Lower lobe of right lung (tissue), 2 donors: Measurements from ENCODE around the gene OGFOD1. TPM values are rescaled to one million over a fixed set of nuclear protein-coding genes. Genes with fewer than 3 reads are reported as not detected.
"Not testable (repeated sequence)": the region's sequence is repeated elsewhere in the genome, so short reads cannot be mapped to it uniquely, and the experiment has no call there.

ENCODE experiments used
- ATAC-seq, 2 donors: fragments of 200-7000 bp; cut with Tn5 transposase; one replicate each; pipeline ENCODE4 v1.9.1; 2020 to 2022; ENCODE audit warnings: mild to moderate bottlenecking in 2 of 2, moderate library complexity in 2 of 2
- DNase-seq: peaks from one replicate; pipeline ENCODE4 v3.0.0-alpha.2; 2020
- H3K27ac ChIP-seq: fragments of 200-600 bp; one replicate; pipeline ENCODE4 v1.8.0; 2022
- H3K27me3 ChIP-seq: fragments of 200-600 bp; one replicate; pipeline ENCODE4 v1.8.0; 2022; ENCODE audit warnings: low read depth
- H3K36me3 ChIP-seq: fragments of 200-600 bp; one replicate; pipeline ENCODE4 v1.8.0; 2022; ENCODE audit warnings: mild to moderate bottlenecking
- H3K4me1 ChIP-seq: fragments of 200-600 bp; one replicate; pipeline ENCODE4 v1.8.0; 2022
- H3K4me3 ChIP-seq: fragments of 200-600 bp; one replicate; pipeline ENCODE4 v1.8.0; 2022; ENCODE audit warnings: mild to moderate bottlenecking
- H3K9me3 ChIP-seq: fragments of 200-600 bp; one replicate; pipeline ENCODE4 v1.8.0; 2022
- CTCF ChIP-seq: fragments of 200-600 bp; IDR thresholded peaks from one replicate; pipeline ENCODE4 v1.8.0; 2022; ENCODE audit warnings: antibody characterized with exemption, mild to moderate bottlenecking
- intact Hi-C: fragments of 100-400 bp; cut with DNase I; formaldehyde crosslinking; loops from one replicate; pipeline ENCODE4 v1.11.0; 2022
- total RNA-seq: library from RNA; stranded (reverse); fragmentation: NEBNext Ultra II Directional; extraction: Animal tissue kit (Norgen Biotek cat#: 25700); gene quantifications from one replicate; pipeline ENCODE4 v1.2.1, GENCODE V29; 2021
- donor health status: DM: no; HTN: yes; CAD: no; lungs with severe emphysema.

Gene OGFOD1
- total RNA-seq, 1 donor from 2014 or later = 26.8 TPM

- Histone ChIP-seq H3K36me3 (peaks cover 86% of the 10 kb centered on the region), H3K27ac (no peak overlapping the region)
These were observed 30.2 kb downstream of the OGFOD1 start for GRCh38 chr16:56481468-56482122.

DNA sequence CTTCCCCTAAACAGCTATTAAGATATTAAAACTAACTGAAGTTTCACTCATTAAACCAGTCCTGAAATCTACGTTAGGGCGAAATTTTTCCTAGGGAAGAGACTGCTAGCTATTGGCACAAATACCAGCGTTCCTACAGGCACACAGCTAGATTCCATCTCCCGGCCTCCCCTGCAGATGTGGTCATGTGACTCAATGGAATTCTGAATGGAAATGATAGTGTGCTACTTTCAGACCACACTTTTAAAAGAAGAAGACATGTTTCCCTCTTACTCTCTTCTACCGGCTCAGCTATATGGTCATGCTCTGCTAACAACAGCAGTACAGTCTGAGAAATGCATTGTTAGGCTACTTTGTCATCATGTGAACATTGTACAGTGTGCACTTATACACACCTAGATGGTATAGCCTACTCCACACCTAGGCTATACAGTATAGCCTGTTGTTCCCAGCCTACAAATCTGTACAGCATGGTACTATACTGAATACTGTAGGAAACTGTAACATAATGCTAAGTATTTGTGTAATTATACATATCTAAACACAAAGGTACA, 31.4 kb downstream of the OGFOD1 start:
- peaks cover 75% of the 10 kb centered on the region for H3K36me3 ChIP-seq
- H3K27ac ChIP-seq = no peak overlapping the region
- DNase-seq = no peak
- H3K9me3 ChIP-seq = no peaks in the 10 kb centered on the region
- intact Hi-C loops = no loop called here
- TF ChIP-seq CTCF = no peak
- H3K4me3 ChIP-seq = no peak overlapping the region
- no peaks in the 10 kb centered on the region for H3K4me1 ChIP-seq
- no peak for ATAC-seq
- no peaks in the 10 kb centered on the region for H3K27me3 ChIP-seq

More at GRCh38 chr16:56481468-56482122, 30.2 kb downstream of the OGFOD1 start:
- no peak for TF ChIP-seq CTCF
- no peak overlapping the region for H3K4me3 ChIP-seq
- DNase-seq = no peak
- no peaks in the 10 kb centered on the region for H3K4me1 ChIP-seq
- H3K27me3 ChIP-seq = no peaks in the 10 kb centered on the region
- no peaks in the 10 kb centered on the region for H3K9me3 ChIP-seq
- no peak for ATAC-seq
- intact Hi-C loops = no loop called here

GRCh38 chr16:56483394-56483793, 32.0 kb downstream of the OGFOD1 start:
- intact Hi-C loops = no loop called here
- Histone ChIP-seq H3K36me3 (peaks cover 68% of the 10 kb centered on the region), H3K4me1 (no peaks in the 10 kb centered on the region), H3K27ac (no peak overlapping the region), H3K27me3 (no peaks in the 10 kb centered on the region), H3K9me3 (no peaks in the 10 kb centered on the region), H3K4me3 (no peak overlapping the region)
- DNase-seq (no peak), ATAC-seq (no peak)
- no peak for TF ChIP-seq CTCF

- H3K27ac ChIP-seq = no peak overlapping the region
- intact Hi-C loops = no loop called here
- no peak for DNase-seq
- TF ChIP-seq CTCF = no peak
- H3K27me3 ChIP-seq = no peaks in the 10 kb centered on the region
- peaks cover 31% of the 10 kb centered on the region for H3K36me3 ChIP-seq
- H3K4me3 ChIP-seq = no peak overlapping the region
- no peaks in the 10 kb centered on the region for H3K4me1 ChIP-seq
- H3K9me3 ChIP-seq = no peaks in the 10 kb centered on the region
- ATAC-seq = no peak
These were observed 36.7 kb downstream of the OGFOD1 start for GRCh38 chr16:56488035-56488434.

DNA sequence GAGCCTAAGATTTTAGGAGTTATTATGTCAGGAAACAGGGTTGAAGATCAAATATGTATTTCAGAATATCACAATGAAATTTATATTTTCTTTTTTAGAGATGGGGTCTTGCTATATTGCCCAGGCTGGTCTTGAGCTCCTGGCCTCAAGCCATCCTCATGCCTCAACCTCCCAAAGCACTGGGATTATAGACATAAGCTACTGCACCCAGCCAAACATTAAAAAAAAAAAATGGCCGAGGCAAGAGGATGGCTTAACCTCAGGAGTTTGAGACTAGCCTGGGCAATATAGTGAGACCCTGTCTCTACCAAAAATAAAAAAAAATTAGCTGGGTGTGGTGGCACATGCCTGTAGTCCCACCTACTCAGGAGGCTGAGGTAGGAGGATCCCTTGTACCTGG, 37.5 kb downstream of the OGFOD1 start:
- H3K36me3 ChIP-seq = peaks cover 23% of the 10 kb centered on the region
- H3K27ac ChIP-seq, DNase-seq, H3K9me3 ChIP-seq, ATAC-seq, H3K4me3 ChIP-seq, intact Hi-C loops, H3K27me3 ChIP-seq, H3K4me1 ChIP-seq: not testable (repeated sequence)

DNA sequence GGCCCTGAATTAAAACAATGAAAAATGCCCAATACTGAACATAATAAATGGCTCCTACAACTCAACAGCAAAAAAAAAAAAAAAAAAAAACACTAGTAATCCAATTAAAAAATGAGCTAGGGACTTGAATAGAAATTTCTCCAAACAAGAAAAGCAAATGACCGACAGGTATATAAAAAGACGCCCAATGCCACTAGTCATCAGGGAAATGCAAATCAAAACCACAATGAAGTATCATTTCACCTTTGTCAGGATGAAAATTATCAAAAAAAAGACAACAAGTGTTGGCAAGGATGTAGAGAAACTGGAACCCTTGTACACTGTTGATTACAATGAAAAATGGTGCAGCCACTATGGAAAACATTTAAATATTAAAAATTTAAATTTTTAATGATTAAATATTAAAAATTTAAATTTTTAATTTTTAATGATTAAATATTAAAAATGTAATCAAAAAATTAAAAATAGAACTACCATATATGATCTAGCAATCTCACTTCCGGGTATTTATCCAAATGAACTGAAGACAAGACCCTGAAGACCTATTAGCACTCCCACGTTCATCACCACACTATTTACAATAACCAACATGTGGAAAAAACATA, 40.4 kb downstream of the OGFOD1 start:
- Histone ChIP-seq H3K4me1 (no peaks in the 10 kb centered on the region), H3K27ac (no peak overlapping the region), H3K27me3 (no peaks in the 10 kb centered on the region), H3K4me3 (no peak overlapping the region), H3K9me3 (no peaks in the 10 kb centered on the region), H3K36me3 (peaks cover 33% of the 10 kb centered on the region)
- TF ChIP-seq CTCF = no peak
- intact Hi-C loops = no loop called here
- no peak for ATAC-seq
- no peak for DNase-seq
